H9 (cell line): Measurements from ENCODE around the gene RAB3C. TPM values are rescaled to one million over a fixed set of nuclear protein-coding genes. Genes with fewer than 3 reads are reported as not detected.
A peak's percentile ranks its signal among the peaks of the same experiment; 100 is the strongest.

ENCODE experiments used
- DNase-seq: peaks from one replicate; pipeline ENCODE4 v3.0.0-alpha.2; 2017
- H2AFZ ChIP-seq: one replicate; pipeline ENCODE4 v1.6.1; 2013; ENCODE audit warnings: mild to moderate bottlenecking, low read length, control low read depth, moderate library complexity
- H2AK5ac ChIP-seq: 2 replicates; pipeline ENCODE4 v1.6.1; 2013; ENCODE audit warnings: low read length, control low read depth, mixed read lengths; ENCODE audit not compliant: insufficient read length
- H2BK120ac ChIP-seq: one replicate; pipeline ENCODE4 v1.6.1; 2013; ENCODE audit warnings: low read depth, mild to moderate bottlenecking, low read length, control low read depth, inconsistent platforms; ENCODE audit not compliant: poor library complexity, severe bottlenecking
- H2BK12ac ChIP-seq: 2 replicates; pipeline ENCODE4 v1.6.1; 2013; ENCODE audit warnings: low read length, control low read depth, mixed read lengths, low read depth; ENCODE audit not compliant: insufficient read length
- H2BK15ac ChIP-seq: 2 replicates; pipeline ENCODE4 v1.6.1; 2013; ENCODE audit warnings: low read depth, low read length, control low read depth
- H2BK20ac ChIP-seq: one replicate; pipeline ENCODE4 v1.6.1; 2013; ENCODE audit warnings: low read depth, mild to moderate bottlenecking, low read length, control low read depth, inconsistent platforms; ENCODE audit not compliant: poor library complexity, severe bottlenecking
- H2BK5ac ChIP-seq: 2 replicates; pipeline ENCODE4 v1.6.1; 2013; ENCODE audit warnings: low read length, control low read depth, mixed read lengths; ENCODE audit not compliant: insufficient read length
- H3K14ac ChIP-seq: 2 replicates; pipeline ENCODE4 v1.6.1; 2013; ENCODE audit warnings: low read length, control low read depth; ENCODE audit not compliant: insufficient read depth
- H3K18ac ChIP-seq: 2 replicates; pipeline ENCODE4 v1.6.1; 2013; ENCODE audit warnings: low read depth, mild to moderate bottlenecking, mixed read lengths, low read length, control low read depth; ENCODE audit not compliant: insufficient read length
- H3K23ac ChIP-seq: 2 replicates; pipeline ENCODE4 v1.6.1; 2013; ENCODE audit warnings: low read length, control low read depth, mixed read lengths, low read depth; ENCODE audit not compliant: insufficient read length
- H3K23me2 ChIP-seq: 2 replicates; pipeline ENCODE4 v1.6.1; 2013; ENCODE audit warnings: low read depth, mild to moderate bottlenecking, mixed read lengths, low read length, control low read depth; ENCODE audit not compliant: insufficient read length, poor library complexity, severe bottlenecking
- H3K27ac ChIP-seq: 2 replicates; pipeline ENCODE4 v1.5.1; 2013; ENCODE audit warnings: low read length, control low read depth, mixed read lengths, low read depth; ENCODE audit not compliant: insufficient read length
- H3K27me3 ChIP-seq: 2 replicates; pipeline ENCODE4 v1.6.1; 2013; ENCODE audit warnings: low read length, control low read depth, inconsistent platforms; ENCODE audit not compliant: insufficient read depth
- H3K4ac ChIP-seq: 2 replicates; pipeline ENCODE4 v1.6.1; 2013; ENCODE audit warnings: low read depth, mild to moderate bottlenecking, control low read depth, inconsistent platforms, low read length, moderate library complexity
- H3K4me1 ChIP-seq: 2 replicates; pipeline ENCODE4 v1.6.1; 2013; ENCODE audit warnings: low read length, control low read depth, inconsistent platforms; ENCODE audit not compliant: insufficient read depth
- H3K4me2 ChIP-seq: 2 replicates; pipeline ENCODE4 v1.6.1; 2013; ENCODE audit warnings: low read length, control low read depth, mixed read lengths; ENCODE audit not compliant: insufficient read length, insufficient read depth
- H3K56ac ChIP-seq: 2 replicates; pipeline ENCODE4 v1.6.1; 2013; ENCODE audit warnings: low read depth, mild to moderate bottlenecking, mixed read lengths, low read length, control low read depth; ENCODE audit not compliant: insufficient read length
- H3K79me1 ChIP-seq: 2 replicates; pipeline ENCODE4 v1.6.1; 2013; ENCODE audit warnings: low read depth, mild to moderate bottlenecking, moderate library complexity, low read length, control low read depth, inconsistent platforms; ENCODE audit not compliant: insufficient read depth, poor library complexity, severe bottlenecking
- H3K79me2 ChIP-seq: 2 replicates; pipeline ENCODE4 v1.6.1; 2013; ENCODE audit warnings: low read length, control low read depth, inconsistent platforms; ENCODE audit not compliant: insufficient read depth
- H3K9ac ChIP-seq: 2 replicates; pipeline ENCODE4 v1.6.1; 2013; ENCODE audit warnings: low read length, control low read depth, mixed read lengths; ENCODE audit not compliant: insufficient read length; ENCODE audit errors: extremely low read depth
- H3K9me3 ChIP-seq: one replicate; pipeline ENCODE4 v1.6.1; 2013; ENCODE audit warnings: low read depth, low read length, inconsistent platforms; ENCODE audit not compliant: control insufficient read depth
- H3T11ph ChIP-seq: one replicate; pipeline ENCODE4 v1.6.1; 2013; ENCODE audit warnings: mild to moderate bottlenecking, low read length, control low read depth, inconsistent platforms
- H4K20me1 ChIP-seq: one replicate; pipeline ENCODE4 v1.6.1; 2013; ENCODE audit not compliant: control insufficient read depth, insufficient read length, insufficient read depth
- H4K5ac ChIP-seq: 2 replicates; pipeline ENCODE4 v1.6.1; 2013; ENCODE audit warnings: low read depth, mild to moderate bottlenecking, mixed read lengths, low read length, control low read depth; ENCODE audit not compliant: insufficient read length
- H4K8ac ChIP-seq: replicated peaks from 2 replicates; pipeline ENCODE4 v1.6.1; 2013; ENCODE audit warnings: low read length, control low read depth, mixed read lengths, low read depth; ENCODE audit not compliant: insufficient read length
- H4K91ac ChIP-seq: 2 replicates; pipeline ENCODE4 v1.6.1; 2013; ENCODE audit warnings: low read depth, mild to moderate bottlenecking, moderate library complexity, mixed read lengths, low read length, control low read depth; ENCODE audit not compliant: insufficient read length
- H3K27ac Mint-ChIP-seq, 3 experiments: 2 replicates in 2 of 3; 3 replicates in 1 of 3; pipeline ENCODE4 v1.8.0; 2020 to 2021; ENCODE audit warnings: mixed read lengths in 3 of 3, mild to moderate bottlenecking in 1 of 3, moderate library complexity in 1 of 3
- H3K27me3 Mint-ChIP-seq: 2 replicates; pipeline ENCODE4 v1.8.0; 2021; ENCODE audit warnings: low read depth, mild to moderate bottlenecking, moderate library complexity, mixed read lengths
- H3K36me3 Mint-ChIP-seq, 3 experiments: 2 replicates in 2 of 3; 3 replicates in 1 of 3; pipeline ENCODE4 v1.8.0; 2020 to 2021; ENCODE audit warnings: low read depth in 3 of 3, mixed read lengths in 3 of 3; ENCODE audit not compliant: insufficient read depth in 1 of 3
- H3K4me1 Mint-ChIP-seq, 2 experiments: 2 replicates each; pipeline ENCODE4 v1.8.0; 2020; ENCODE audit warnings: mixed read lengths in 2 of 2
- H3K4me3 Mint-ChIP-seq, 2 experiments: 2 replicates in 1 of 2; 3 replicates in 1 of 2; pipeline ENCODE4 v1.8.0; 2020 to 2021; ENCODE audit warnings: mild to moderate bottlenecking in 2 of 2, mixed read lengths in 2 of 2, moderate library complexity in 1 of 2
- H3K9me3 Mint-ChIP-seq, 2 experiments: 2 replicates in 1 of 2; 3 replicates in 1 of 2; pipeline ENCODE4 v1.8.0; 2020; ENCODE audit warnings: mild to moderate bottlenecking in 2 of 2, mixed read lengths in 2 of 2, moderate library complexity in 1 of 2
- WGBS: extraction: QIAGEN DNeasy Blood & Tissue Kit; methylation state at CpG from one replicate; pipeline ENCODE4 v1.1.7; 2013; ENCODE audit warnings: missing lambda C conversion rate, low lambda C conversion rate, mixed read lengths; ENCODE audit not compliant: insufficient read length; ENCODE audit errors: extremely low coverage; 5-methylcytosine and 5-hydroxymethylcytosine counted together
- total RNA-seq: library from RNA; stranded (reverse); gene quantifications from 2 replicates; pipeline ENCODE4 v1.2.1, GENCODE V29; 2021
- TF ChIP-seq, protein P1 (sequence below): fragments of 200-600 bp; sonication (generic); conservative IDR thresholded peaks from 3 replicates; pipeline ENCODE4 v1.8.0; 2021; ENCODE audit warnings: antibody characterized with exemption, mild to moderate bottlenecking

The RAB3C gene
- total RNA-seq, 1 experiment from 2014 or later: 16.3 TPM

DNA sequence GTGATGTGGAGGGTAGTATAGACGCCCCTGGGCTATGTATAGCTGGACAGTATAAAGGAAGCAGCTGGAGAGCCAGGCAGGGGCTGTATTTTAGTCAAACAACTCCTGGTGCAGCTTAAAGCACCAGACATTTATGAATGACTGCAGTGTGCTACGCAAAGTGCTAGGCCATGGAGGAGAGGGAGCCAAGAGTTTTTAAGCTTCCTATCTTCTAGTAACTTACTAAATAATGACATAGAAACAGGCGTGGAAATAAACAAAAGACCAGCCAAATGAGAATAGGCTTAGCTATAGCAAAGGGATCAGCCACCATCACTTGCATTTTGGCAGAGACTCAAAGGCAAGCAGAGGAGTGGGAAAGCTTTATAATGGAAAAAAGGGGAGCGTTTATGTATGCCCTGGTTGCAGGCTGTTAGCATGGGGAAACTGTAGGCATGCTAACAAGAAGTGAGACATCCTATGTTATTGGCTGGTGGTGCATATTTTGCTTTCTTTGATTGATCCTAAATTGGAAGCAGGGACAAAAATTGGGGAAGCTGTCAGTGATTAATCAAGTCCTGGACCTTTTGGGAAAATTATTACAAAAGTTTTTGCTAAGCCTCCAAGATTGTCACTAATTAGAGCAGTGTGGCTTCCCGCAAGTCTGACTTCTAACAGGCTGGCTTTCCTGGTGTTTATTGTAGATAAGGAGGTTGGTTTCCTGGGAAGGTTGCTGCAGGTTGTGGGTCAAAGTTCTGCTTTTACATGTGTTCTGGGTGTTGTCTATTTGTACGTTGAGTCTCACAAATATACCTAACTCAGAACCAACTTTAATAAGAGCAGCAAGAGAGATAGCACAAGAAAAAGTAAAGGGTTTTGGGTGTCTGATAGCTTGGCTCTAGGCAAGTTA, 46.6 kb downstream of the RAB3C start:
- Histone ChIP-seq H2BK15ac (no peak overlapping the region), H3K27ac (no peak overlapping the region), H3T11ph (no peak overlapping the region), H3K79me1 (no peaks in the 10 kb centered on the region), H2AK5ac (no peak overlapping the region), H4K8ac (no peak overlapping the region), H3K56ac (no peak overlapping the region), H2BK120ac (no peak overlapping the region), H3K23ac (no peak overlapping the region), H2AFZ (no peak overlapping the region), H3K4ac (no peak overlapping the region), H3K4me2 (no peak overlapping the region), H3K4me1 (no peaks in the 10 kb centered on the region; the same call in 1 of the 2 replicates), H3K18ac (no peak overlapping the region), H2BK5ac (no peak overlapping the region), H4K20me1 (no peaks in the 10 kb centered on the region), H3K27me3 (no peaks in the 10 kb centered on the region), H3K14ac (no peak overlapping the region), H3K9ac (no peak overlapping the region), H2BK20ac (no peak overlapping the region), H4K5ac (no peak overlapping the region), H4K91ac (no peak overlapping the region), H3K23me2 (no peaks in the 10 kb centered on the region), H3K79me2 (no peaks in the 10 kb centered on the region), H3K9me3 (no peaks in the 10 kb centered on the region), H2BK12ac (no peak overlapping the region)
- Mint-ChIP-seq H3K27ac (peak overlapping the region in 2 of 3 experiments; percentile 14 to 89; a peak in 3 of 7 replicates), H3K27me3 (no peaks in the 10 kb centered on the region), H3K9me3 (no peaks in the 10 kb centered on the region), H3K4me3 (no peak overlapping the region), H3K36me3 (no peaks in the 10 kb centered on the region), H3K4me1 (peaks cover 9 to 10% of the 10 kb centered on the region in 2 experiments)
- no CpG with 5 or more reads among the region's 6 CpGs for WGBS
- TF ChIP-seq, protein P1, sequence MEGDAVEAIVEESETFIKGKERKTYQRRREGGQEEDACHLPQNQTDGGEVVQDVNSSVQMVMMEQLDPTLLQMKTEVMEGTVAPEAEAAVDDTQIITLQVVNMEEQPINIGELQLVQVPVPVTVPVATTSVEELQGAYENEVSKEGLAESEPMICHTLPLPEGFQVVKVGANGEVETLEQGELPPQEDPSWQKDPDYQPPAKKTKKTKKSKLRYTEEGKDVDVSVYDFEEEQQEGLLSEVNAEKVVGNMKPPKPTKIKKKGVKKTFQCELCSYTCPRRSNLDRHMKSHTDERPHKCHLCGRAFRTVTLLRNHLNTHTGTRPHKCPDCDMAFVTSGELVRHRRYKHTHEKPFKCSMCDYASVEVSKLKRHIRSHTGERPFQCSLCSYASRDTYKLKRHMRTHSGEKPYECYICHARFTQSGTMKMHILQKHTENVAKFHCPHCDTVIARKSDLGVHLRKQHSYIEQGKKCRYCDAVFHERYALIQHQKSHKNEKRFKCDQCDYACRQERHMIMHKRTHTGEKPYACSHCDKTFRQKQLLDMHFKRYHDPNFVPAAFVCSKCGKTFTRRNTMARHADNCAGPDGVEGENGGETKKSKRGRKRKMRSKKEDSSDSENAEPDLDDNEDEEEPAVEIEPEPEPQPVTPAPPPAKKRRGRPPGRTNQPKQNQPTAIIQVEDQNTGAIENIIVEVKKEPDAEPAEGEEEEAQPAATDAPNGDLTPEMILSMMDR: no peak
- no peak for DNase-seq
